GM10266 (cell line): ENCODE measurements around the gene RECQL5.

ENCODE experiments used
- DNase-seq: peaks from one replicate; pipeline ENCODE4 v3.0.0; 2012; ENCODE audit errors: extremely low spot score
- TF ChIP-seq, protein P1 (sequence below): IDR thresholded peaks from 2 replicates; pipeline ENCODE4 v1.5.1; 2012; ENCODE audit warnings: mild to moderate bottlenecking, low read depth; ENCODE audit not compliant: control insufficient read depth, insufficient read depth; ENCODE audit errors: missing control alignments

The RECQL5 gene

DNA sequence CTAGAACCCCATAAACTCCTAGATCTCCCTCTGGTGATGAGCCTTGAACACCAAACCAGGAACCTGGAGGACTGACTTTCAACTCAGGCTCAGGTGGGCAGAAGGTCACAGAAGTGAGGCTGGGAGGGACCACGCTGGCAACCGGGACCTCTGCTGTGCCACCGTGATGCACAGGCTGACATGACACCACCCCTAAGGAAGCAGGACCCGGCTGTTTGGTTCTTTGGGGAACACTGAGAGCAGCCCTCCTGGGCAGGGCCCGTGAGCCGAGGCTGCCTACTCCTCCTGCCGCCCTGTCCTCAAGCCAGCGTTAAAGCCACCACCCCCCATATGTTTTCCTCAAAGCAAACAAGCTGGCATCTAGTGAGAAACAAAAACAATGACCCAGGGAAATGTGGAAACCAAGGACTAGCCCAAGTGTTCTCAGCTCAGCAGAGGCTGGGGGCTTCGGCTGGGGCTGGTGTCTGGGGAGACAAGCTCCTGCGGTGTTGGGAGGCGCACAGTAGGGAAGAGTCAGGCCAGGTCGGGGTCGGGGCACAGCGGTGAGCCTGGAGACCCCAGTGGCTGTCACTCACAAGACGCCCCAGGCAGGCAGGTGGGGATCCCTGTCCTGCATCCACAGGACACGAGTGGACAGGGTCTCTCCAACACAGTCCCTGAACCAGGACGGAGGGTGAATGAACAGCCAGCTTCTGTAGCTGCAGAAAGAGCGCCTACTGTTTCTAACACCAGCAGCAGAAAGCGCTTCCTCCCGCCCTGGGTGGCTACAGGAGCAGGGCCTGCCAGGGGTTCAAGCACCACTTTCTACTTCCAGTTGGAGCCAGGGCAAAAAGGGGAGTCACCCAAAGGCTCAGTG is 32.0 kb downstream of the RECQL5 start:
- TF ChIP-seq, protein P1, sequence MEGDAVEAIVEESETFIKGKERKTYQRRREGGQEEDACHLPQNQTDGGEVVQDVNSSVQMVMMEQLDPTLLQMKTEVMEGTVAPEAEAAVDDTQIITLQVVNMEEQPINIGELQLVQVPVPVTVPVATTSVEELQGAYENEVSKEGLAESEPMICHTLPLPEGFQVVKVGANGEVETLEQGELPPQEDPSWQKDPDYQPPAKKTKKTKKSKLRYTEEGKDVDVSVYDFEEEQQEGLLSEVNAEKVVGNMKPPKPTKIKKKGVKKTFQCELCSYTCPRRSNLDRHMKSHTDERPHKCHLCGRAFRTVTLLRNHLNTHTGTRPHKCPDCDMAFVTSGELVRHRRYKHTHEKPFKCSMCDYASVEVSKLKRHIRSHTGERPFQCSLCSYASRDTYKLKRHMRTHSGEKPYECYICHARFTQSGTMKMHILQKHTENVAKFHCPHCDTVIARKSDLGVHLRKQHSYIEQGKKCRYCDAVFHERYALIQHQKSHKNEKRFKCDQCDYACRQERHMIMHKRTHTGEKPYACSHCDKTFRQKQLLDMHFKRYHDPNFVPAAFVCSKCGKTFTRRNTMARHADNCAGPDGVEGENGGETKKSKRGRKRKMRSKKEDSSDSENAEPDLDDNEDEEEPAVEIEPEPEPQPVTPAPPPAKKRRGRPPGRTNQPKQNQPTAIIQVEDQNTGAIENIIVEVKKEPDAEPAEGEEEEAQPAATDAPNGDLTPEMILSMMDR: no peak
- DNase-seq: no peak

DNA sequence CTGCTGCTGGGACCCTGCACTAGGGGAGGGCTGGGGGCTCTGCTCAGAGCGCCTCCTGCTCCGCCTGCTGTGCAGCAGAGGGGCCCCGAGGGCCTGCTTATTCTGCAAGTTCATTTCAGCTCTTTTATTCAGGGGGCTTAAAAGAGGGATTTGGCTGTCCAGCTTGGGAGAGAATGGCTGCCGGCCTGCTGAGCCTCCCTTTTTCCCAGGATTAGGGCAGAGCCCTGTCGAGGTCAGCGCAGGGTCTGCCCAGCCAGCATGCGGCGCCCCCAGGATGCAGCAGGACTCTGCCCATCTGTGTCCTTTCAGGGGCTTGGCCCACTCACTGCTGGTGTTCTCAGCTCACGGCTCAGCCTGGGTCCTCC is 32.6 kb downstream of the RECQL5 start:
- TF ChIP-seq, protein P1: no peak
- DNase-seq: no peak

DNA sequence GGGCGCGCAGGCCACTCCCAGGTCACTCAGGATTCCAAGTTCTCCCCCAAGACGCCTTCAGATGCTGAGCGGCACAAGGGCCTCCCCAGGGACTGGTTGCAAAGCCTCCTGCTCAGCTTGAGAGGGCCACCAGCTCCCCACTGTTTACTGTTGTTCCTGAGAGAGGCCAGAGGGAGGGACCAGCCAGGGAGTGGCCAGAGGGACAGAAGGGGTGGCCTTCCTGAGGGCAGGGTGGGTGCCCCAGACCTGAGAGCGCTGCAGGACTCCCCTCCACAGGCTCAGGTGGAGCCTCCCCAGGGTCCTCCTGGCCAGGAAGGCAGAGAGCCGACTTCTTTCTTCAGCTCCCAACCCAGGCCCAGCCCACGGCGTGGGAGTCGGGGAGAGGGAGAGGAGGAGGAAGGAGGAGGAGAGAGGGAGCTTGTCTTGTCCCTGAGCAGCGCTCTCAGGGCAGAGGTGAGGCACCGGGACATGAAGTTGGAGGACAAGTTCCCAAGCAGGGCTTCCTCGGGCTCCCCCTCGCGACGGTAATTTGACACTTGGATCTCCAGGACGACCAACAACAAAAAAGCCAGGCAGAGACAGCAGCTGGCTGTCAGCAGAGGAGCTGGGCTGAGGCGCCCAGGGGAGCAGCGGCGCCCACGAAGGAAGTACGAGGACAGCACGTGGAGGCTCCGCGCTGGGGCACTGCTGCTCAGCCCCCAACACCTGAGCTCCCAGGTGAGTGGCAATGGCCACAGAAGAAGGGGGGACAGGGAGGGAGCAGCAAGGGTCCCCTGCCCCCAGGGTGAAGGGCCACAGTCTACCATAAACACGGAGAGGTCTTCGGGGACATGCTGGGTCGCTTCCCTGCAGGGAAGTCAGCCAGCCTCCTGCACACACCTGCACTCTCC is 33.2 kb downstream of the RECQL5 start:
- DNase-seq: peak; percentile 84
- TF ChIP-seq, protein P1: peak; percentile 57

DNA sequence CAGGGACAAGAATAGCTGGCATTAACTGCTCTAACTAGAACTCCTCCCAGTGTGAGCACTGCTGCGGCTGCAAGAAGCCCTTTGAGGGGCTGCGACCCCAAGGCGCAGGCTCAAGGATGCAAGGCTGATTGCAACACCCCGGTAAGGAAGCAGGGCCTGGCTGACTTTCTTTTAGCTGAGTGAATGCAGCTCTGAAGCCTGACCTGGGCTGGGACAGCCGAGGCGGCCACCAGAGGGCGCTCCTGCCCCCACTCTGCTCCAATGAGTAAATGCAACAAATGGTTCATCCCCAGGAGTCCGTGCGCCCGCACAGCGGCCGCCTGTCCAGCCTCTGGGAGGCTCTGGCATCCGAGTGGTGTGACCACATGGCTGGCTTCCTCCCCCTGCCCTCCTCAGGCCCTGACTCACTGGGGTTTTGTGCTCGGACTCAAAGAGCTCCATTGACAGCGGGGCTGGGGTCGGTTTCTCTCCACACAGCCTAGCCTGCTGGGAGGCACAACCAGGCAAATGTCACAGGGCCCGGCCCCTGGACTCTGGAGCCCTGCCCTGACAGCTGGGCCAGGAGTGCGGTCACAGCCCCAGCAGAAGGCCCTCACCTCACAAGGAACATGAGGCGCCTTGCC is 34.0 kb downstream of the RECQL5 start, which contains the start of gene SMIM5:
TSS of gene SMIM5 (plus strand) at position 572 of the 623 bp plus-strand sequence. CDS start 6,768 bp downstream, outside the sequence.
- TF ChIP-seq, protein P1: peak; percentile 94

DNA sequence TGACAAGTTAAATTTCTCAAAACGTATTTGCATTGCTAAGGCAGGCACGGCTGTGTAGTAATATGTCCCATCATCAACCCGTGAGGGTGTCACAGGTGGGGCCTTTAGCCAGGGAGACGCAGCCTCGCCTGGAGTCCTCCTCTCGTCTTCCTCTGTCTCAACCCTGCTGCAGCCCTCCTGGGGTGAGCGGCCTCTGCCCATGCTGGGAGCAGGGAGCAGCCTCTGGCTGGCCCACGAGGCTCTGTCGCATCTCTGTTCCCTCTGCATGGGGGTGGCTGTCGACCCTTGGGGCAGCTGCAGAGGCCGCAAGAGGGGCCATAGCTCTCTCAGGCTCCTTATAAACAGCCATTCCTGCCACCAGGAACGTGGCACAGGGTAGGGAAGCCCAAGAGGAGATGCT is 34.5 kb downstream of the RECQL5 start:
- TF ChIP-seq, protein P1: no peak
- no peak for DNase-seq

More for the DNA sequence above, 34.0 kb downstream of the RECQL5 start, which contains the start of gene SMIM5:
- DNase-seq: peak; percentile 93

DNA sequence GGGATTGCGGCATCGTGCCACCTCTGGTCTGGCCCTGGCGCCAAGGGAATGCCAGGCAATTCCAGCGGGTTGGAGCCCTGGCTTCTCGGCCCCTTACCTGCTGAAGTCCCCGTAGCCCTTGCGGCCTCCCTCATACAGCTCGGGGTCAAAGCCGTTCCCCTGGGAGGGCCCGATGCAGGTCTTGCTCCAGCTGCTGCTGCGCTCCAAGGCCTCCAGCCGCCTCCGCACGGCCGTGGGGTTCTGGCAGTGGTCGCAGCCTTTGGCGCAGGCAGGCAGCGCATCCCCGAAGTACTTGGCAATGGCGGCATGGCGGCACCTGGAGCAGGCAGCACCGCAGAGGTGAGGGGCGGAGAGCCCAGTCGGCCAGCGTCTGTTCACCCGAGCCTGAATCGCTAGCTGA is 35.6 kb downstream of the RECQL5 start:
- TF ChIP-seq, protein P1: no peak
- DNase-seq: no peak
